ENCODE measurements around the gene PGM1. TPM values are rescaled to one million over a fixed set of nuclear protein-coding genes. Genes with fewer than 3 reads are reported as not detected.

Gene PGM1
- total RNA-seq, 1 donor from 2014 or later = 49.8 TPM

DNA sequence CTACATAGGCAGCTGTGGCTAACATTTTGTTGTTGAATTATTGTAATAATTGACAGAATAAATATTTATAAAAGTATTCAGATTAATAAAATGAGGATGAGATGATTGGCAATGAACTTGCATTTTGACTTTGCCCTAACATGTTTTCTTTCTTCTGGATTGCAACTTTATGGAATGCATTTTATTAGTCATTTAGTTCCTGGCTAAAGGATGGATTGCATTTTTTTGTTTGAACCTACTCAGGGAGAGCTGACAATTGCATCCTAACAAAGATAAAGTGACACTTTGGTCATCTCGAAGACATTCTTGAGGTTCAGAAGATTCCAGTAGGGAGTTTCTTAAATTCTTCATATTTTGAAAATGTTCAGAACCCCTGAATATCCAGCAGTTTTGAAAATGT is 37.5 kb downstream of the PGM1 start:
- intact Hi-C loops (cut with DNase I) = no loop called here
- TF ChIP-seq CTCF (IDR thresholded peaks at IDR 0.05) = no peak

DNA sequence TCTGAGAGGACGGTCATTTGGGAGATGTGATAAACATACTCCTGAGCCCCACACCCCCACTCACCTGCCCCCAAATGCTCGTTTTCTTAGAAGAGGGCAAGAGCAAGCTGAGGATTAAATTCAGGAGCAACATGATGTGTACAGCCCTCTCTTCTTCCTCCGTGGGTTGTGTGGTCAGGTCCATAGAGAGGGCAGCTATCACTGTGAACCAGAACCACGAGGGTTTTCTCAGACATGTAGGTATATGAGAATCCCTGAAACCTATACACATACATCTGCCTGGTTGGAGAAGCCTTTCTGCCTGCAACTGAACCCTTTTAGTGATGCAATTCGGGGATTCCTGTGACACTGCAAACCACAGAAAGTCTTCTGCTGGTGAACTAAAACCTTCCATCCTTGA is 38.9 kb downstream of the PGM1 start:
- no peaks in the 10 kb centered on the region for H3K4me1 ChIP-seq
- no peak overlapping the region for H3K4me3 ChIP-seq
- no peaks in the 10 kb centered on the region for H3K9me3 ChIP-seq
- H3K27me3 ChIP-seq (ENCODE audit: low read depth) = no peaks in the 10 kb centered on the region
- H3K27ac ChIP-seq = no peak overlapping the region
- DNase-seq = no peak
- intact Hi-C loops (cut with DNase I) = no loop called here
- peaks cover 42% of the 10 kb centered on the region for H3K36me3 ChIP-seq
- no peak for TF ChIP-seq CTCF (IDR thresholded peaks at IDR 0.05)
- no peak for ATAC-seq

More for the DNA sequence above, 37.5 kb downstream of the PGM1 start:
- no peaks in the 10 kb centered on the region for H3K27me3 ChIP-seq (ENCODE audit: low read depth)
- ATAC-seq = no peak
- no peaks in the 10 kb centered on the region for H3K9me3 ChIP-seq
- H3K4me1 ChIP-seq = peaks cover 5% of the 10 kb centered on the region
- no peak overlapping the region for H3K4me3 ChIP-seq
- no peak for DNase-seq
- H3K27ac ChIP-seq = no peak overlapping the region
- H3K36me3 ChIP-seq = peaks cover 34% of the 10 kb centered on the region

GRCh38 chr1:63633281-63633680 is 40.1 kb downstream of the PGM1 start:
- TF ChIP-seq CTCF (IDR thresholded peaks at IDR 0.05) = no peak
- Histone ChIP-seq H3K9me3 (no peaks in the 10 kb centered on the region), H3K27me3 (ENCODE audit: low read depth) (no peaks in the 10 kb centered on the region), H3K4me1 (no peaks in the 10 kb centered on the region), H3K27ac (no peak overlapping the region), H3K36me3 (peaks cover 52% of the 10 kb centered on the region), H3K4me3 (no peak overlapping the region)
- ATAC-seq (no peak), DNase-seq (no peak)
- intact Hi-C loops (cut with DNase I) = no loop called here

GRCh38 chr1:63634471-63634870 is 41.3 kb downstream of the PGM1 start:
- peaks cover 61% of the 10 kb centered on the region for H3K36me3 ChIP-seq
- no peak for TF ChIP-seq CTCF (IDR thresholded peaks at IDR 0.05)
- no peak overlapping the region for H3K27ac ChIP-seq
- no peaks in the 10 kb centered on the region for H3K27me3 ChIP-seq (ENCODE audit: low read depth)
- DNase-seq (no peak), ATAC-seq (no peak)
- H3K4me3 ChIP-seq = no peak overlapping the region
- no peaks in the 10 kb centered on the region for H3K9me3 ChIP-seq
- intact Hi-C loops (cut with DNase I) = no loop called here
- H3K4me1 ChIP-seq = no peaks in the 10 kb centered on the region

- Histone ChIP-seq H3K36me3 (peaks cover 55% of the 10 kb centered on the region), H3K9me3 (no peaks in the 10 kb centered on the region), H3K27ac (no peak overlapping the region), H3K27me3 (ENCODE audit: low read depth) (no peaks in the 10 kb centered on the region), H3K4me1 (no peaks in the 10 kb centered on the region), H3K4me3 (no peak overlapping the region)
- ATAC-seq = no peak
- intact Hi-C loops (cut with DNase I) = no loop called here
- TF ChIP-seq CTCF (IDR thresholded peaks at IDR 0.05) = no peak
- DNase-seq = no peak
Measured at GRCh38 chr1:63635681-63636080, 42.5 kb downstream of the PGM1 start.
